PC-9 (cell line): ENCODE measurements around the gene GRHL1. TPM values are rescaled to one million over a fixed set of nuclear protein-coding genes. Genes with fewer than 3 reads are reported as not detected.
"Not testable (repeated sequence)": the region's sequence is repeated elsewhere in the genome, so short reads cannot be mapped to it uniquely, and the experiment has no call there.

Source experiments
- BruUV-seq: library from RNA; stranded (reverse); fragments of 400-500 nt; replicated peaks from 2 replicates; lab custom pipeline; 2021; lab: Mats Ljungman, UMichigan
- CTCF ChIA-PET: fragments of 300-600 bp; sonication (Branson Sonifier 250); formaldehyde crosslinking; loops from one replicate; lab custom pipeline; 2022; ENCODE audit warnings: antibody characterized with exemption; lab: Charles Lee
- POLR2A ChIA-PET: fragments of 300-600 bp; sonication (Branson Sonifier 250); formaldehyde crosslinking; loops from one replicate; lab custom pipeline; 2022; ENCODE audit warnings: antibody characterized with exemption; ENCODE audit not compliant: unreplicated experiment; lab: Charles Lee
- DNase-seq, 2 experiments: peaks; one replicate each; pipeline versions ENCODE4 v3.0.0 to v3.0.0-alpha.2; 2015 to 2022; ENCODE audit warnings: mixed read lengths in 1 of 2
- H2AFZ ChIP-seq: fragments of 200-600 bp; sonication (generic); 2 replicates; pipeline ENCODE4 v1.8.1; 2017; ENCODE audit warnings: antibody characterized with exemption
- H3F3A ChIP-seq: fragments of 200-600 bp; sonication (generic); 2 replicates; pipeline ENCODE4 v1.8.1; 2017; ENCODE audit warnings: antibody characterized with exemption, mild to moderate bottlenecking, low read depth; ENCODE audit not compliant: insufficient read depth
- H3K27ac ChIP-seq: fragments of 200-600 bp; sonication (generic); 2 replicates; pipeline ENCODE4 v1.6.1; 2016; ENCODE audit warnings: mixed run types
- H3K27me3 ChIP-seq: fragments of 200-600 bp; sonication (generic); 2 replicates; pipeline ENCODE4 v1.6.1; 2016; ENCODE audit warnings: low read depth, mixed run types; ENCODE audit not compliant: insufficient read depth
- H3K36me3 ChIP-seq: fragments of 200-600 bp; sonication (generic); 2 replicates; pipeline ENCODE4 v1.6.1; 2016; ENCODE audit warnings: low read depth, mixed run types
- H3K4me1 ChIP-seq: fragments of 200-600 bp; sonication (generic); replicated peaks from 2 replicates; pipeline ENCODE4 v1.6.1; 2016; ENCODE audit warnings: mixed run types; ENCODE audit not compliant: insufficient read depth
- H3K4me2 ChIP-seq: fragments of 200-600 bp; sonication (generic); 2 replicates; pipeline ENCODE4 v1.6.1; 2017; ENCODE audit warnings: mixed run types
- H3K4me3 ChIP-seq: fragments of 200-600 bp; sonication (generic); 2 replicates; pipeline ENCODE4 v1.6.1; 2016; ENCODE audit warnings: mixed run types
- H3K79me2 ChIP-seq: fragments of 200-600 bp; sonication (generic); 2 replicates; pipeline ENCODE4 v1.6.1; 2017; ENCODE audit warnings: low read depth, mixed run types
- H3K9me2 ChIP-seq: fragments of 200-600 bp; sonication (generic); 2 replicates; pipeline ENCODE4 v1.8.1; 2017; ENCODE audit warnings: mild to moderate bottlenecking; ENCODE audit not compliant: insufficient read depth
- H3K9me3 ChIP-seq: fragments of 200-600 bp; sonication (generic); 2 replicates; pipeline ENCODE4 v1.8.1; 2016; ENCODE audit warnings: low read depth; ENCODE audit not compliant: insufficient read depth
- H4K20me1 ChIP-seq: fragments of 200-600 bp; sonication (generic); 2 replicates; pipeline ENCODE4 v1.8.1; 2017; ENCODE audit not compliant: insufficient read depth
- EZH2 ChIP-seq: fragments of 200-600 bp; sonication (generic); IDR thresholded peaks from 2 replicates; pipeline ENCODE4 v1.8.0; 2017; ENCODE audit warnings: antibody characterized with exemption, low read depth
- intact Hi-C: fragments of 100-400 bp; cut with micrococcal nuclease; formaldehyde crosslinking; loops from one replicate; pipeline ENCODE4 v1.10.0; 2022; ENCODE audit not compliant: unreplicated experiment
- total RNA-seq: library from RNA; stranded (reverse); gene quantifications from 2 replicates; pipeline ENCODE4 v1.2.3, GENCODE V29; 2021
- TF ChIP-seq, protein P1 (sequence below): fragments of 200-600 bp; sonication (generic); conservative IDR thresholded peaks from 2 replicates; pipeline ENCODE4 v1.6.1; 2017; ENCODE audit warnings: mixed run types, antibody characterized with exemption, mild to moderate bottlenecking, moderate library complexity

Gene GRHL1
- total RNA-seq, 1 experiment from 2014 or later = 10.6 TPM

DNA sequence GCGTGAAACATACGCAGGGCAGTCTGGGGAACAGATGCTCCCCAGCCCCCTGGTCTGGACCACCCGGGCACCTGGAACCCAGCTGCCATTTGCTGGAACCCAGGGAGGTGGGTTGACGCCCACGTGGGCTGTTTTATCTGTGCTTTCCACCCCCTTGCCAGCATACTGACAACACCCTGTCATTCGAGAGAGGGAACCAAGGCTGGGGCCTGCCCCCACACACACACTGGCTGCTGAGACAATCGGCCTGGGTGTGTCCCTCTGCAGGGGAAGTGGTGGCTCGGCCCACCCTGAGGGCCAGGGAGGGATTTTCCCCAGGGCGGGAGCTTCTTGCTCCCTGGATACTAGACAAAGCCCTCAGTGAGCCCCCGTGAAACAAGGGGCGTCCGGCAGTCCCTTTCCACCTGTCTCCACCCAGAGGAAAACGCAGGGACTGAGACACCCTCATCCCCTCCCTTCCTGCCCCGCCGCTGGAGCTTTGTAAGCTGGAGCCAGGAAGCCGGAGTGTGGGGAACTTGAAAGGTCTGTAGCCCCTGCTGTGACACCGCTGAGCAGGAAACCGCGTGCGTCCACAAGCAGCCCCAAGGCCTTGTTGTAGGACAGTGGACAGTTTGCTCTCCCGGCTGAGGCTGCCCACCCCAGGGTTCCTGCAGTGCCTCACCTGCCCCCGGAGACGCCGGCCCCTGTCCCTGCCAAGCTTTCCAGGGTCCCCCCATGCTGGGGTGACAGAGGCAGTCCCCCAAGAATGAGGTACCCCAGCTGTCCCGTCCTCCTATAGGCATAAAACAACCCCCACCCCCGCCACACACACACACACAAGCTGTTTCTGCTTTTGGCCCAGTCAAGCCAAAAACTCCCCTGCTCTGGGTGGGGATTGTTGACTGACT, 77.7 kb downstream of the GRHL1 start:
- DNase-seq = peak in 1 of 2 experiments; percentile 23
- Histone ChIP-seq H3K79me2 (no peaks in the 10 kb centered on the region), H2AFZ (no peak overlapping the region), H3F3A (no peaks in the 10 kb centered on the region), H4K20me1 (no peaks in the 10 kb centered on the region), H3K27me3 (no peaks in the 10 kb centered on the region), H3K9me2 (no peaks in the 10 kb centered on the region), H3K36me3 (no peaks in the 10 kb centered on the region), H3K4me1 (no peaks in the 10 kb centered on the region), H3K9me3 (no peaks in the 10 kb centered on the region), H3K4me3 (no peak overlapping the region), H3K4me2 (no peak overlapping the region), H3K27ac (no peak overlapping the region)
- intact Hi-C loops = no loop called here
- TF ChIP-seq, protein P1, sequence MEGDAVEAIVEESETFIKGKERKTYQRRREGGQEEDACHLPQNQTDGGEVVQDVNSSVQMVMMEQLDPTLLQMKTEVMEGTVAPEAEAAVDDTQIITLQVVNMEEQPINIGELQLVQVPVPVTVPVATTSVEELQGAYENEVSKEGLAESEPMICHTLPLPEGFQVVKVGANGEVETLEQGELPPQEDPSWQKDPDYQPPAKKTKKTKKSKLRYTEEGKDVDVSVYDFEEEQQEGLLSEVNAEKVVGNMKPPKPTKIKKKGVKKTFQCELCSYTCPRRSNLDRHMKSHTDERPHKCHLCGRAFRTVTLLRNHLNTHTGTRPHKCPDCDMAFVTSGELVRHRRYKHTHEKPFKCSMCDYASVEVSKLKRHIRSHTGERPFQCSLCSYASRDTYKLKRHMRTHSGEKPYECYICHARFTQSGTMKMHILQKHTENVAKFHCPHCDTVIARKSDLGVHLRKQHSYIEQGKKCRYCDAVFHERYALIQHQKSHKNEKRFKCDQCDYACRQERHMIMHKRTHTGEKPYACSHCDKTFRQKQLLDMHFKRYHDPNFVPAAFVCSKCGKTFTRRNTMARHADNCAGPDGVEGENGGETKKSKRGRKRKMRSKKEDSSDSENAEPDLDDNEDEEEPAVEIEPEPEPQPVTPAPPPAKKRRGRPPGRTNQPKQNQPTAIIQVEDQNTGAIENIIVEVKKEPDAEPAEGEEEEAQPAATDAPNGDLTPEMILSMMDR = no peak
- TF ChIP-seq EZH2 = no peak
- CTCF ChIA-PET = interaction anchor here (0.5 kb wide), 1 partner anchor 727 kb away, joined by 4 read pairs; no protein-coding TSS in a partner anchor
- BruUV-seq = no TSS peak
- POLR2A ChIA-PET = no interaction called here

DNA sequence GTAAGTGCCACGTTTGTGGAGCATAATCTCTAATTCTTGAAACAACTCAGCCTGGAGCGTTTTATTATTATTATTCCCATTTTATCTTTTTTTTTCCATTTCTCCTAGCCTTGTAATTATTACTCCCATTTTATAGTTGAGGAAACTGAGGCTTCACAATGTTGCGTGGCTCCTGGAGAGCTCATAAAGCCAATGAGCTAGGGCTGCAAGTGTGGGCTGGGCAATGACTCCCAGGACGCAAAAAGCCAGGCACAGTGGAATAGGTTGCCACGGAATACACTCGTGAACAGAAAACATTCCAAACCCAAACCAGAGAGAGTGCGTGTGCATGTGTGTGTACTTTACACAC, 78.4 kb downstream of the GRHL1 start:
- intact Hi-C loops = no loop called here
- CTCF ChIA-PET = interaction anchor here (0.5 kb wide), 1 partner anchor 728 kb away, joined by 4 read pairs; no protein-coding TSS in a partner anchor
- Histone ChIP-seq H3K9me2 (no peaks in the 10 kb centered on the region), H3K4me2 (no peak overlapping the region), H3K27ac (no peak overlapping the region), H4K20me1 (no peaks in the 10 kb centered on the region), H3K4me3 (no peak overlapping the region), H2AFZ (no peak overlapping the region), H3F3A (no peaks in the 10 kb centered on the region), H3K36me3 (no peaks in the 10 kb centered on the region), H3K27me3 (no peaks in the 10 kb centered on the region), H3K4me1 (no peaks in the 10 kb centered on the region), H3K79me2 (no peaks in the 10 kb centered on the region), H3K9me3 (no peaks in the 10 kb centered on the region)
- BruUV-seq = no TSS peak
- POLR2A ChIA-PET = no interaction called here
- no peak for DNase-seq
- no peak for TF ChIP-seq EZH2
- TF ChIP-seq, protein P1 = no peak

DNA sequence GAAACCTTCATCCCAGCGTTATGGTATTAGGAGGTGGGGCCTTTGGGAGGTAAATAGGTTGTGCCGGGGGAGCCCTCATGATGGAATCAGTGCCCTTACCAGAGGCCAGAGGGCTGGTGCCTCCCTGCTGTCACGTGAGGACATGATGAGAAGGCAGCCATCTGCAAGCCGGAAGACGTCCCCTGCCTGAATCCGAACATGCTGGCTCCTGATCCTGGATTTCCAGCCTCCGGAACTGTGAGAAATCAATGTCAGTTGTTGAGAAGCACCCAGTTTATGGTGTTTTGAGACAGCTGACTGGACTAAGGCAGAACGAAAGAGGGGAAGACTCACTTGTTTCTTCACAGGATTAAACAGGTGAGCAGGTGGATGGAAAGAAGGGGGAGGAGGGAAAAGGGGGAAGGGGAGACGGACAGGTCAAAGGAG, 78.8 kb downstream of the GRHL1 start:
- ChIA-PET CTCF (no interaction called here), POLR2A (no interaction called here)
- DNase-seq = no peak

DNA sequence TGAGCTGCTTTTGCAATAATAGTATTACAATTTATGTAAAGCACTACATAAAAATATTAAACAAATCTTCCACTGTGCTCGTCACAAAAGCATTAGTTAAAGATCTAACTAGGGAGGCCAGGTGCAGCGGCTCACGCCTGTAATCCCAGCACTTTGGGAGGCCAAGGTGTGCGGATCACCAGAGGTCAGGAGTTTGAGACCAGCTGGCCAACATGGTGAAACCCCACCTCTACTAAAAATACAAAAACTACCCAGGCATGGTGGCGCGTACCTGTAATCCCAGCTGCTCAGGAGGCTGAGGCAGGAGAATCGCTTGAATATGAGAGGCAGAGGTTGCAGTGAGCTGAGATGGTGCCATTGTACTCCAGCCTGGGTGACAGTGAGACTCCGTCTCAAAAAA, 79.3 kb downstream of the GRHL1 start:
- intact Hi-C loops, H3K36me3 ChIP-seq, POLR2A ChIA-PET, H3K4me3 ChIP-seq, H3K9me3 ChIP-seq, CTCF ChIA-PET, DNase-seq, H3K4me2 ChIP-seq, H3K27ac ChIP-seq, H3K27me3 ChIP-seq, H2AFZ ChIP-seq, H3K79me2 ChIP-seq, H4K20me1 ChIP-seq, H3K9me2 ChIP-seq, BruUV-seq, H3K4me1 ChIP-seq, H3F3A ChIP-seq: not testable (repeated sequence)

More for the DNA sequence above, 78.8 kb downstream of the GRHL1 start:
- H2AFZ ChIP-seq = no peak overlapping the region
- H3K27me3 ChIP-seq = no peaks in the 10 kb centered on the region
- no peaks in the 10 kb centered on the region for H3K9me2 ChIP-seq
- no peaks in the 10 kb centered on the region for H3K4me1 ChIP-seq
- H3K79me2 ChIP-seq = no peaks in the 10 kb centered on the region
- H3K4me3 ChIP-seq = no peak overlapping the region
- no TSS peak for BruUV-seq
- H3K36me3 ChIP-seq = no peaks in the 10 kb centered on the region
- no peak overlapping the region for H3K4me2 ChIP-seq
- no peaks in the 10 kb centered on the region for H3K9me3 ChIP-seq
- intact Hi-C loops = no loop called here
- TF ChIP-seq EZH2 = no peak
- TF ChIP-seq, protein P1 = no peak
- no peaks in the 10 kb centered on the region for H4K20me1 ChIP-seq
- H3F3A ChIP-seq = no peaks in the 10 kb centered on the region
- H3K27ac ChIP-seq = no peak overlapping the region
